Uterine smooth muscle cell (primary cell): Measurements from ENCODE around the gene TPTE. TPM values are rescaled to one million over a fixed set of nuclear protein-coding genes. Genes with fewer than 3 reads are reported as not detected.

Experiments used
- total RNA-seq: library from RNA; depleted of rRNA; stranded (reverse); fragments of >200 nt; gene quantifications from 2 replicates; pipeline ENCODE4 v1.2.3, GENCODE V29; 2014

TPTE gene
- total RNA-seq, result not detected in 2 replicates

GRCh38 chr21:10521091-10521598, at the start of gene TPTE:
Gene TPTE (plus strand): TSS chr21:10521583. CDS start chr21:10538724, 17,141 bp downstream.

